Measurements from ENCODE around the gene TRERF1.

- no peak for TF ChIP-seq REST (IDR thresholded peaks at IDR 0.05; ENCODE audit: low read depth, low read length)
- no peak for TF ChIP-seq CTCF (IDR thresholded peaks at IDR 0.05)
- no peak for TF ChIP-seq USF1 (IDR thresholded peaks at IDR 0.05; ENCODE audit: borderline replicate concordance, low read depth)
- no peak for TF ChIP-seq TAF1 (IDR thresholded peaks at IDR 0.05; ENCODE audit: borderline replicate concordance, low read depth, low read length)
- no peak for TF ChIP-seq POLR2AphosphoS5 (IDR thresholded peaks at IDR 0.05; ENCODE audit: low read depth, low read length)
- no peak for TF ChIP-seq TCF12 (IDR thresholded peaks at IDR 0.05)
These were observed 194.7 kb downstream of the TRERF1 start for GRCh38 chr6:42257063-42257462.

All from SK-N-SH (cell line).